ENCODE results near the gene HIVEP3.

- TF ChIP-seq, protein P1, sequence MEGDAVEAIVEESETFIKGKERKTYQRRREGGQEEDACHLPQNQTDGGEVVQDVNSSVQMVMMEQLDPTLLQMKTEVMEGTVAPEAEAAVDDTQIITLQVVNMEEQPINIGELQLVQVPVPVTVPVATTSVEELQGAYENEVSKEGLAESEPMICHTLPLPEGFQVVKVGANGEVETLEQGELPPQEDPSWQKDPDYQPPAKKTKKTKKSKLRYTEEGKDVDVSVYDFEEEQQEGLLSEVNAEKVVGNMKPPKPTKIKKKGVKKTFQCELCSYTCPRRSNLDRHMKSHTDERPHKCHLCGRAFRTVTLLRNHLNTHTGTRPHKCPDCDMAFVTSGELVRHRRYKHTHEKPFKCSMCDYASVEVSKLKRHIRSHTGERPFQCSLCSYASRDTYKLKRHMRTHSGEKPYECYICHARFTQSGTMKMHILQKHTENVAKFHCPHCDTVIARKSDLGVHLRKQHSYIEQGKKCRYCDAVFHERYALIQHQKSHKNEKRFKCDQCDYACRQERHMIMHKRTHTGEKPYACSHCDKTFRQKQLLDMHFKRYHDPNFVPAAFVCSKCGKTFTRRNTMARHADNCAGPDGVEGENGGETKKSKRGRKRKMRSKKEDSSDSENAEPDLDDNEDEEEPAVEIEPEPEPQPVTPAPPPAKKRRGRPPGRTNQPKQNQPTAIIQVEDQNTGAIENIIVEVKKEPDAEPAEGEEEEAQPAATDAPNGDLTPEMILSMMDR (IDR thresholded peaks at IDR 0.05) = no peak
- TF ChIP-seq USF1 (CRISPR knock-in tag; IDR thresholded peaks at IDR 0.05) = no peak
Observed at GRCh38 chr1:41521766-41522165, 397.0 kb downstream of the HIVEP3 start.

Measured in WTC11 (cell line).